ENCODE data around the gene IL20RB.

The IL20RB gene

DNA sequence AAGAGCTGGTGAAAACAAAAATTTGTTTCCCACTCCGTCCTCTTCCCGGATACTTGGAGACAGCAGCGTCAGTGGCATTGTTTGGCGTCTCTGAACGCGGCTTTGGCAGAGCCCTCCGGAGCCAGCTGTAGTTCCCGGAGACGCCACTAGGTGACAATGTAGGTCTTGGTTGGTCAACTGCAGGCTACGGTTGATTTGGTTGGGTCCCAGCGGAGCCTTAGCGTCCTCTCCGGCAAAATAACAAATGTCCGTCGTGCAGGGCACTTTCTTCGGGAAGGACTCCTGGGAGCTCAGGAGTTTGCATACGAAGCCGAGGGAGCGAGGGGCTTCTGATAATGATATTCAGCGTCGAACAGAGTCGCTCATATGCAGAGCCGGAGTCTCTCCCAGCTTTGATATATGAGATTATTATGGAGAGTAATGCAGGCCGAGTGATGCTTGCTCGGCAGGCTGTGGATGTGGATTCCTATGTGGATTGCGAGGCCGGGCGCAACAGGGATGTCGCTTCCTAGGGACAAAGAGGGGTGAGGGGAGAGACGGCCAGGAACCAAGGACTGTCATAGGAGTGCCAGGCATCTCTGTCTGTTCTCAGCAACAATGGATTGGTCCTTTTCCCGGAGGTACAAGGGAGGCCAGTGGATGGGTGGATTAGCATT is 74.8 kb downstream of the IL20RB start (continued):
- TF ChIP-seq, protein P1, sequence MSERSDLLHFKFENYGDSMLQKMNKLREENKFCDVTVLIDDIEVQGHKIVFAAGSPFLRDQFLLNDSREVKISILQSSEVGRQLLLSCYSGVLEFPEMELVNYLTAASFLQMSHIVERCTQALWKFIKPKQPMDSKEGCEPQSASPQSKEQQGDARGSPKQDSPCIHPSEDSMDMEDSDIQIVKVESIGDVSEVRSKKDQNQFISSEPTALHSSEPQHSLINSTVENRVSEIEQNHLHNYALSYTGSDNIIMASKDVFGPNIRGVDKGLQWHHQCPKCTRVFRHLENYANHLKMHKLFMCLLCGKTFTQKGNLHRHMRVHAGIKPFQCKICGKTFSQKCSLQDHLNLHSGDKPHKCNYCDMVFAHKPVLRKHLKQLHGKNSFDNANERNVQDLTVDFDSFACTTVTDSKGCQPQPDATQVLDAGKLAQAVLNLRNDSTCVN (tag by site-specific recombination; optimal IDR thresholded peaks at IDR 0.05), result no peak
- TF ChIP-seq SP2 (tag by site-specific recombination; IDR thresholded peaks at IDR 0.05) (no peak), ZSCAN30 (tag by site-specific recombination; IDR thresholded peaks at IDR 0.05) (no peak), ZNF626 (tag by site-specific recombination; IDR thresholded peaks at IDR 0.05) (no peak), KLF1 (tag by site-specific recombination; IDR thresholded peaks at IDR 0.05) (no peak), ZNF660 (tag by site-specific recombination; IDR thresholded peaks at IDR 0.05) (peak; percentile 58; the same call in 1 of the 2 replicates), ZBTB1 (tag by site-specific recombination; IDR thresholded peaks at IDR 0.05) (no peak), ZNF600 (tag by site-specific recombination; IDR thresholded peaks at IDR 0.05) (peak; percentile 46; the same call in 1 of the 2 replicates), ZNF658 (tag by site-specific recombination; IDR thresholded peaks at IDR 0.05) (no peak), ZNF654 (tag by site-specific recombination; IDR thresholded peaks at IDR 0.05; ENCODE audit: low read depth) (peak; percentile 74), SETDB1 (IDR thresholded peaks at IDR 0.05; ENCODE audit: insufficient read length, low read length) (no peak)
- TF ChIP-seq, protein P2, sequence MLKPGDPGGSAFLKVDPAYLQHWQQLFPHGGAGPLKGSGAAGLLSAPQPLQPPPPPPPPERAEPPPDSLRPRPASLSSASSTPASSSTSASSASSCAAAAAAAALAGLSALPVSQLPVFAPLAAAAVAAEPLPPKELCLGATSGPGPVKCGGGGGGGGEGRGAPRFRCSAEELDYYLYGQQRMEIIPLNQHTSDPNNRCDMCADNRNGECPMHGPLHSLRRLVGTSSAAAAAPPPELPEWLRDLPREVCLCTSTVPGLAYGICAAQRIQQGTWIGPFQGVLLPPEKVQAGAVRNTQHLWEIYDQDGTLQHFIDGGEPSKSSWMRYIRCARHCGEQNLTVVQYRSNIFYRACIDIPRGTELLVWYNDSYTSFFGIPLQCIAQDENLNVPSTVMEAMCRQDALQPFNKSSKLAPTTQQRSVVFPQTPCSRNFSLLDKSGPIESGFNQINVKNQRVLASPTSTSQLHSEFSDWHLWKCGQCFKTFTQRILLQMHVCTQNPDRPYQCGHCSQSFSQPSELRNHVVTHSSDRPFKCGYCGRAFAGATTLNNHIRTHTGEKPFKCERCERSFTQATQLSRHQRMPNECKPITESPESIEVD (tag by site-specific recombination; IDR thresholded peaks at IDR 0.05), result no peak
- TF ChIP-seq, protein P3, sequence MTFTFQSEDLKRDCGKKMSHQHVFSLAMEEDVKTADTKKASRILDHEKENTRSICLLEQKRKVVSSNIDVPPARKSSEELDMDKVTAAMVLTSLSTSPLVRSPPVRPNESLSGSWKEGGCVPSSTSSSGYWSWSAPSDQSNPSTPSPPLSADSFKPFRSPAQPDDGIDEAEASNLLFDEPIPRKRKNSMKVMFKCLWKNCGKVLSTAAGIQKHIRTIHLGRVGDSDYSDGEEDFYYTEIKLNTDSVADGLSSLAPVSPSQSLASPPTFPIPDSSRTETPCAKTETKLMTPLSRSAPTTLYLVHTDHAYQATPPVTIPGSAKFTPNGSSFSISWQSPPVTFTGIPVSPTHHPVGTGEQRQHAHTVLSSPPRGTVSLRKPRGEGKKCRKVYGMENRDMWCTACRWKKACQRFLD (tag by site-specific recombination; IDR thresholded peaks at IDR 0.05), result no peak
- TF ChIP-seq, protein P4, sequence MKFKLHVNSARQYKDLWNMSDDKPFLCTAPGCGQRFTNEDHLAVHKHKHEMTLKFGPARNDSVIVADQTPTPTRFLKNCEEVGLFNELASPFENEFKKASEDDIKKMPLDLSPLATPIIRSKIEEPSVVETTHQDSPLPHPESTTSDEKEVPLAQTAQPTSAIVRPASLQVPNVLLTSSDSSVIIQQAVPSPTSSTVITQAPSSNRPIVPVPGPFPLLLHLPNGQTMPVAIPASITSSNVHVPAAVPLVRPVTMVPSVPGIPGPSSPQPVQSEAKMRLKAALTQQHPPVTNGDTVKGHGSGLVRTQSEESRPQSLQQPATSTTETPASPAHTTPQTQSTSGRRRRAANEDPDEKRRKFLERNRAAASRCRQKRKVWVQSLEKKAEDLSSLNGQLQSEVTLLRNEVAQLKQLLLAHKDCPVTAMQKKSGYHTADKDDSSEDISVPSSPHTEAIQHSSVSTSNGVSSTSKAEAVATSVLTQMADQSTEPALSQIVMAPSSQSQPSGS (tag by site-specific recombination; IDR thresholded peaks at IDR 0.05; ENCODE audit: low read depth), result no peak
- TF ChIP-seq, protein P5, sequence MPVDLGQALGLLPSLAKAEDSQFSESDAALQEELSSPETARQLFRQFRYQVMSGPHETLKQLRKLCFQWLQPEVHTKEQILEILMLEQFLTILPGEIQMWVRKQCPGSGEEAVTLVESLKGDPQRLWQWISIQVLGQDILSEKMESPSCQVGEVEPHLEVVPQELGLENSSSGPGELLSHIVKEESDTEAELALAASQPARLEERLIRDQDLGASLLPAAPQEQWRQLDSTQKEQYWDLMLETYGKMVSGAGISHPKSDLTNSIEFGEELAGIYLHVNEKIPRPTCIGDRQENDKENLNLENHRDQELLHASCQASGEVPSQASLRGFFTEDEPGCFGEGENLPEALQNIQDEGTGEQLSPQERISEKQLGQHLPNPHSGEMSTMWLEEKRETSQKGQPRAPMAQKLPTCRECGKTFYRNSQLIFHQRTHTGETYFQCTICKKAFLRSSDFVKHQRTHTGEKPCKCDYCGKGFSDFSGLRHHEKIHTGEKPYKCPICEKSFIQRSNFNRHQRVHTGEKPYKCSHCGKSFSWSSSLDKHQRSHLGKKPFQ (tag by site-specific recombination; IDR thresholded peaks at IDR 0.05), result no peak

DNA sequence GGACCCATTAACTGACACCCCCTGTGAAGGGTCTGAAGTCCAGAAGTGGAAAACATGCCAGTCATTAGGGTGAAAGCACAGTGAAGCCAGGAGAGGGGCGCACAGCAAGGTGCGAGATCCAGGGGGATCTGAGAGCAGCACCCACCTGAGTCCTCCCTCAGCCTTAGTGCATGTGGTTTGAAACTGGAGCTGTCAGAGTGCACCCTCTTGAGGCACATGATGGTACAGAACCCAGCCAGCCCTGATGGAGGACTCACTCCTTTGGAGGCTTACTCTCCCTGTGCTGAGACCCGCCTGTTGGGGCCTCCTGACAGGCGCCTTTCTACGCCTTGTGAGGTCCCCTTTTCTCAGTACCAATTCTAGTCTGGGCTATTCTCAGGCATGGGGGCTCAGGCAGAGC is 77.8 kb downstream of the IL20RB start:
- POLR2A ChIA-PET, result no interaction called here
- Histone ChIP-seq H3K4me3 (ENCODE audit: low read depth, low read length) (no peak overlapping the region), H3K36me3 (ENCODE audit: control insufficient read depth in 2 of 2, insufficient read depth in 1 of 2, low read length in 2 of 2) (no peaks in the 10 kb centered on the region), H3K27ac (ENCODE audit: extremely low read depth, low read depth, low read length) (no peak overlapping the region), H3K4me1 (ENCODE audit: control insufficient read depth, insufficient read depth, low read length) (no peaks in the 10 kb centered on the region), H3K9me3 (ENCODE audit: control insufficient read depth, insufficient read depth, low read depth, low read length) (no peaks in the 10 kb centered on the region)
- no peak for TF ChIP-seq KLF1 (tag by site-specific recombination; IDR thresholded peaks at IDR 0.05)
- TF ChIP-seq SCRT1 (tag by site-specific recombination; IDR thresholded peaks at IDR 0.05; ENCODE audit: borderline replicate concordance), result no peak
- CTCF ChIA-PET, result interaction anchor here (0.7 to 1.0 kb wide), 2 partner anchors 32 to 643 kb away, joined by 4 read pairs; no protein-coding TSS in a partner anchor

Data from HEK293 (cell line).